Measurements from ENCODE around the gene DYNC2H1.

The DYNC2H1 gene

DNA sequence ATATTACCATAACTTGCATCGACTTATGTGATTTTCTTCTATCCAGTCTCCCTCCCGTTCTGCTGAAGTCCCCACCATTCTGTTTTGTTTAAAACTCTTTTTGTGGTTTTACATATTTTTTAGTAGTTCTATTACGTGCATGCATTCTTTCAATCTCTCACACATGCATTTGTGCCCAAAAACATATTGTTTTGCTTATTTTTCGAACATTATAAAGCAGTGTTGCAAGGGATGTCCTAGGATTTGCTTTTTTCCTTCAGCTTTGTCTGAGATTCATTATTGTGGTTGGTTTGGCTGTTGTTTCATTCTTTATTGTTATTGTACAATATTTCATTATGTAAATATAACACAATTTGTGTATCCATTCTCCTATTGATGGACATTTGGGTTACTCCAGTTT, 235.7 kb downstream of the DYNC2H1 start:
- TF ChIP-seq, protein P1, sequence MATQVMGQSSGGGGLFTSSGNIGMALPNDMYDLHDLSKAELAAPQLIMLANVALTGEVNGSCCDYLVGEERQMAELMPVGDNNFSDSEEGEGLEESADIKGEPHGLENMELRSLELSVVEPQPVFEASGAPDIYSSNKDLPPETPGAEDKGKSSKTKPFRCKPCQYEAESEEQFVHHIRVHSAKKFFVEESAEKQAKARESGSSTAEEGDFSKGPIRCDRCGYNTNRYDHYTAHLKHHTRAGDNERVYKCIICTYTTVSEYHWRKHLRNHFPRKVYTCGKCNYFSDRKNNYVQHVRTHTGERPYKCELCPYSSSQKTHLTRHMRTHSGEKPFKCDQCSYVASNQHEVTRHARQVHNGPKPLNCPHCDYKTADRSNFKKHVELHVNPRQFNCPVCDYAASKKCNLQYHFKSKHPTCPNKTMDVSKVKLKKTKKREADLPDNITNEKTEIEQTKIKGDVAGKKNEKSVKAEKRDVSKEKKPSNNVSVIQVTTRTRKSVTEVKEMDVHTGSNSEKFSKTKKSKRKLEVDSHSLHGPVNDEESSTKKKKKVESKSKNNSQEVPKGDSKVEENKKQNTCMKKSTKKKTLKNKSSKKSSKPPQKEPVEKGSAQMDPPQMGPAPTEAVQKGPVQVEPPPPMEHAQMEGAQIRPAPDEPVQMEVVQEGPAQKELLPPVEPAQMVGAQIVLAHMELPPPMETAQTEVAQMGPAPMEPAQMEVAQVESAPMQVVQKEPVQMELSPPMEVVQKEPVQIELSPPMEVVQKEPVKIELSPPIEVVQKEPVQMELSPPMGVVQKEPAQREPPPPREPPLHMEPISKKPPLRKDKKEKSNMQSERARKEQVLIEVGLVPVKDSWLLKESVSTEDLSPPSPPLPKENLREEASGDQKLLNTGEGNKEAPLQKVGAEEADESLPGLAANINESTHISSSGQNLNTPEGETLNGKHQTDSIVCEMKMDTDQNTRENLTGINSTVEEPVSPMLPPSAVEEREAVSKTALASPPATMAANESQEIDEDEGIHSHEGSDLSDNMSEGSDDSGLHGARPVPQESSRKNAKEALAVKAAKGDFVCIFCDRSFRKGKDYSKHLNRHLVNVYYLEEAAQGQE (IDR thresholded peaks at IDR 0.05; ENCODE audit: insufficient replicate concordance, low read depth) = no peak
- no peak for TF ChIP-seq SPI1 (IDR thresholded peaks at IDR 0.05; ENCODE audit: borderline replicate concordance, low read depth)
- TF ChIP-seq, protein P2, sequence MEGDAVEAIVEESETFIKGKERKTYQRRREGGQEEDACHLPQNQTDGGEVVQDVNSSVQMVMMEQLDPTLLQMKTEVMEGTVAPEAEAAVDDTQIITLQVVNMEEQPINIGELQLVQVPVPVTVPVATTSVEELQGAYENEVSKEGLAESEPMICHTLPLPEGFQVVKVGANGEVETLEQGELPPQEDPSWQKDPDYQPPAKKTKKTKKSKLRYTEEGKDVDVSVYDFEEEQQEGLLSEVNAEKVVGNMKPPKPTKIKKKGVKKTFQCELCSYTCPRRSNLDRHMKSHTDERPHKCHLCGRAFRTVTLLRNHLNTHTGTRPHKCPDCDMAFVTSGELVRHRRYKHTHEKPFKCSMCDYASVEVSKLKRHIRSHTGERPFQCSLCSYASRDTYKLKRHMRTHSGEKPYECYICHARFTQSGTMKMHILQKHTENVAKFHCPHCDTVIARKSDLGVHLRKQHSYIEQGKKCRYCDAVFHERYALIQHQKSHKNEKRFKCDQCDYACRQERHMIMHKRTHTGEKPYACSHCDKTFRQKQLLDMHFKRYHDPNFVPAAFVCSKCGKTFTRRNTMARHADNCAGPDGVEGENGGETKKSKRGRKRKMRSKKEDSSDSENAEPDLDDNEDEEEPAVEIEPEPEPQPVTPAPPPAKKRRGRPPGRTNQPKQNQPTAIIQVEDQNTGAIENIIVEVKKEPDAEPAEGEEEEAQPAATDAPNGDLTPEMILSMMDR (IDR thresholded peaks at IDR 0.05; ENCODE audit: insufficient read depth, low read length) = no peak
- no peak for TF ChIP-seq POLR2AphosphoS5 (IDR thresholded peaks at IDR 0.05; ENCODE audit: low read depth)
- TF ChIP-seq GABPA (IDR thresholded peaks at IDR 0.05; ENCODE audit: low read depth) = no peak
- no peaks in the 10 kb centered on the region for H3K27me3 ChIP-seq (ENCODE audit: insufficient read depth, poor library complexity, severe bottlenecking)
- no peak for DNase-seq (ENCODE audit: low read depth in 1 of 2, low spot score in 1 of 2)
- no peak overlapping the region for H3K27ac ChIP-seq (replicated peaks)
- H3K4me3 ChIP-seq (replicated peaks; ENCODE audit: insufficient read depth, low read length) = no peak overlapping the region

DNA sequence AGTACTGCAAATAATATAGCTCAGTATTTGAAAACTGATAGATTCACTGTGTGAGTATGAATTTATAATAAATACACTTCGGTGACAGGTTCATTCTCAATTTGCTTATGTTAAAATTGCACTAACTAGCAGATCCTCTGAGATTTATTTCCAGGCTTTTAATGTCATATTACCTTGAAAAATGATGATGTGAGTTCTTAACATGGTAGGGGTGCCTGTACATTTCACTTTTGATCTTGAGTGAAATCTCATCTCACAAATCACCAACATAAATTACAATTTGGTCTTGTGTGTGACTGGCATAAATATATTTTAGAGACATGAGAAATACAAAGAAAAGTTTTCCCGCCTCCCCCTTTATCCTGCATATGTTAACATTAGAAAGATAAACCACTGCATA, 240.4 kb downstream of the DYNC2H1 start:
- Histone ChIP-seq H3K27me3 (ENCODE audit: insufficient read depth, poor library complexity, severe bottlenecking) (no peaks in the 10 kb centered on the region), H3K4me3 (replicated peaks; ENCODE audit: insufficient read depth, low read length) (no peak overlapping the region), H3K27ac (replicated peaks) (no peak overlapping the region)
- DNase-seq (ENCODE audit: low read depth in 1 of 2, low spot score in 1 of 2) = no peak
- TF ChIP-seq, protein P1 (IDR thresholded peaks at IDR 0.05; ENCODE audit: insufficient replicate concordance, low read depth) = no peak
- no peak for TF ChIP-seq POLR2AphosphoS5 (IDR thresholded peaks at IDR 0.05; ENCODE audit: low read depth)
- TF ChIP-seq, protein P2 (IDR thresholded peaks at IDR 0.05; ENCODE audit: insufficient read depth, low read length) = no peak
- TF ChIP-seq SPI1 (IDR thresholded peaks at IDR 0.05; ENCODE audit: borderline replicate concordance, low read depth) = no peak
- TF ChIP-seq GABPA (IDR thresholded peaks at IDR 0.05; ENCODE audit: low read depth) = no peak

DNA sequence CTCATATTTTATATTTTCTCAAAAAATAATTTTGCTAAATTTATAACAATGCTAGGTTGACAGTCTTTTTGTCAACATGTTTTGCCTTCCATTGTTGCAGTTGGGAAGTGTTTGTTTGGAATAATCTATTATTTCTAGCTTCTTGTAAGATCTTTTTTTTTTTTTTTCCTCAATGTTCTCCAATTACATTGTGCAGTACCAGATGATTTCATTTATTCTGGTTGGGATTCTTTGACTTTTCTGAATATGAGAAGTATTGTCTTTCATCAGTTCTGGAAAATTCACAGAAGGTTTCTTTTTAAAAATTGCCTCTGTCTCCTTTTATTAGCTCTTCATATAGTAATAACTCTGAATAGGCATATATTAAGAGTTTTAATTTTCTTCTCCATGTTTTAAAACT, 245.4 kb downstream of the DYNC2H1 start:
- no peak for TF ChIP-seq SPI1 (IDR thresholded peaks at IDR 0.05; ENCODE audit: borderline replicate concordance, low read depth)
- TF ChIP-seq GABPA (IDR thresholded peaks at IDR 0.05; ENCODE audit: low read depth) = no peak
- TF ChIP-seq, protein P1 (IDR thresholded peaks at IDR 0.05; ENCODE audit: insufficient replicate concordance, low read depth) = no peak
- TF ChIP-seq POLR2AphosphoS5 (IDR thresholded peaks at IDR 0.05; ENCODE audit: low read depth) = no peak
- TF ChIP-seq, protein P2 (IDR thresholded peaks at IDR 0.05; ENCODE audit: insufficient read depth, low read length) = no peak

More for the DNA sequence above, 245.4 kb downstream of the DYNC2H1 start:
- Histone ChIP-seq H3K4me3 (replicated peaks; ENCODE audit: insufficient read depth, low read length) (no peak overlapping the region), H3K27me3 (ENCODE audit: insufficient read depth, poor library complexity, severe bottlenecking) (no peaks in the 10 kb centered on the region), H3K27ac (replicated peaks) (no peak overlapping the region)
- no peak for DNase-seq (ENCODE audit: low read depth in 1 of 2, low spot score in 1 of 2)

Measured in HL-60 (cell line).